H1 (cell line): ENCODE results near the gene AMOTL2. TPM values are rescaled to one million over a fixed set of nuclear protein-coding genes. Genes with fewer than 3 reads are reported as not detected.

ENCODE experiments used
- CTCF ChIA-PET: fragments of 300-600 bp; sonication (Branson Sonifier 250); formaldehyde crosslinking; loops from one replicate; lab custom pipeline; 2021; ENCODE audit not compliant: partially characterized antibody; lab: Charles Lee
- POLR2A ChIA-PET: fragments of 300-600 bp; sonication (Branson Sonifier 250); formaldehyde crosslinking; loops from one replicate; lab custom pipeline; 2021; ENCODE audit warnings: inconsistent platforms; ENCODE audit not compliant: partially characterized antibody; lab: Charles Lee
- DNase-seq, 2 experiments: peaks; one replicate each; pipeline versions ENCODE4 v3.0.0 to v3.0.0-alpha.2; 2010 to 2022; ENCODE audit warnings: low spot score in 2 of 2, low read depth in 1 of 2, mixed read lengths in 1 of 2
- FAIRE-seq: peaks from 2 replicates; lab custom pipeline; 2011; peaks lifted over from hg19 to GRCh38; lab: Jason Lieb, UNC
- H2AFZ ChIP-seq: 2 replicates; pipeline ENCODE4 v1.8.1; 2012; ENCODE audit warnings: low read length, inconsistent platforms
- H2AK5ac ChIP-seq: 2 replicates; pipeline ENCODE4 v1.6.1; 2013; ENCODE audit warnings: low read depth, low read length
- H2BK120ac ChIP-seq: replicated peaks from 2 replicates; pipeline ENCODE3; 2013; ENCODE audit warnings: low read depth, low read length, inconsistent platforms
- H2BK12ac ChIP-seq: 2 replicates; pipeline ENCODE4 v1.6.1; 2013; ENCODE audit warnings: low read depth, low read length
- H2BK15ac ChIP-seq: 2 replicates; pipeline ENCODE4 v1.6.1; 2013; ENCODE audit warnings: low read length
- H2BK20ac ChIP-seq: 2 replicates; pipeline ENCODE4 v1.6.1; 2013; ENCODE audit warnings: low read length
- H2BK5ac ChIP-seq: 2 replicates; pipeline ENCODE4 v1.6.1; 2013; ENCODE audit warnings: low read depth, low read length
- H3K14ac ChIP-seq: 2 replicates; pipeline ENCODE4 v1.6.1; 2013; ENCODE audit warnings: inconsistent platforms; ENCODE audit not compliant: insufficient read length
- H3K18ac ChIP-seq: 2 replicates; pipeline ENCODE4 v1.6.1; 2013; ENCODE audit warnings: low read length; ENCODE audit errors: extremely low read depth
- H3K23ac ChIP-seq: 2 replicates; pipeline ENCODE4 v1.6.1; 2013; ENCODE audit warnings: inconsistent platforms; ENCODE audit not compliant: insufficient read length
- H3K23me2 ChIP-seq: 2 replicates; pipeline ENCODE4 v1.6.1; 2013; ENCODE audit warnings: low read depth, low read length
- H3K27ac ChIP-seq: 2 replicates; pipeline ENCODE4 v1.6.1; 2011; ENCODE audit warnings: low read depth, low read length, inconsistent platforms
- H3K27me3 ChIP-seq, 4 experiments: replicated peaks in 1 of 4; 1 replicate in 1 of 4; 2 replicates in 3 of 4; pipeline versions ENCODE4 v1.6.1 to v1.8.1; 2011 to 2013; ENCODE audit warnings: low read length in 3 of 4, mild to moderate bottlenecking in 3 of 4, inconsistent platforms in 2 of 4, mixed read lengths in 2 of 4, moderate library complexity in 1 of 4; ENCODE audit not compliant: control insufficient read depth in 3 of 4, insufficient read depth in 3 of 4; ENCODE audit errors: extremely low read depth in 1 of 4
- H3K36me3 ChIP-seq, 4 experiments: 2 replicates each; pipeline versions ENCODE4 v1.6.1 to v1.8.1; 2011 to 2013; ENCODE audit warnings: mild to moderate bottlenecking in 4 of 4, low read length in 3 of 4, moderate library complexity in 2 of 4, control low read depth in 1 of 4, inconsistent platforms in 1 of 4; ENCODE audit not compliant: insufficient read depth in 4 of 4, control insufficient read depth in 2 of 4
- H3K4ac ChIP-seq: replicated peaks from 2 replicates; pipeline ENCODE3; 2013; ENCODE audit warnings: low read length, low read depth, mixed read lengths, inconsistent platforms; ENCODE audit not compliant: insufficient read length
- H3K4me1 ChIP-seq, 4 experiments: replicated peaks in 1 of 4; 1 replicate in 1 of 4; 2 replicates in 3 of 4; pipeline versions ENCODE4 v1.6.1 to v1.8.1; 2011 to 2013; ENCODE audit warnings: low read length in 3 of 4, inconsistent platforms in 2 of 4, mixed read lengths in 1 of 4; ENCODE audit not compliant: insufficient read depth in 4 of 4, control insufficient read depth in 3 of 4
- H3K4me2 ChIP-seq, 2 experiments: 2 replicates each; pipeline versions ENCODE4 v1.6.1 to v1.8.1; 2011 to 2013; ENCODE audit warnings: low read depth in 2 of 2, low read length in 2 of 2, control low read depth in 1 of 2, inconsistent platforms in 1 of 2, mild to moderate bottlenecking in 1 of 2; ENCODE audit not compliant: insufficient read depth in 1 of 2
- H3K4me3 ChIP-seq, 4 experiments: fragments of 200-600, 300-600 bp in 1 of 4; sonication (generic), shearing (Covaris generic), sonication (Bioruptor Twin) in 1 of 4; 2 replicates each; pipeline versions ENCODE4 v1.5.1 to v1.8.1; 2011 to 2016; ENCODE audit warnings: low read length in 4 of 4, low read depth in 3 of 4, control low read depth in 2 of 4, inconsistent platforms in 2 of 4, mild to moderate bottlenecking in 2 of 4, mixed read lengths in 1 of 4, moderate library complexity in 1 of 4; ENCODE audit not compliant: insufficient read depth in 2 of 4; ENCODE audit errors: extremely low read depth in 1 of 4
- H3K56ac ChIP-seq: replicated peaks from 2 replicates; pipeline ENCODE3; 2013; ENCODE audit warnings: low read depth, mild to moderate bottlenecking, mixed read lengths, low read length, inconsistent platforms; ENCODE audit not compliant: insufficient read length
- H3K79me1 ChIP-seq: 2 replicates; pipeline ENCODE4 v1.6.1; 2013; ENCODE audit warnings: low read depth, low read length, control low read depth
- H3K79me2 ChIP-seq, 2 experiments: 2 replicates each; pipeline versions ENCODE4 v1.6.1 to v1.8.1; 2012 to 2013; ENCODE audit warnings: low read length in 2 of 2, mild to moderate bottlenecking in 2 of 2, inconsistent platforms in 1 of 2; ENCODE audit not compliant: insufficient read depth in 2 of 2, control insufficient read depth in 1 of 2
- H3K9ac ChIP-seq, 4 experiments: replicated peaks in 1 of 4; 1 replicate in 1 of 4; 2 replicates in 3 of 4; pipeline versions ENCODE4 v1.6.1 to v1.8.1; 2011 to 2013; ENCODE audit warnings: low read depth in 3 of 4, low read length in 3 of 4, control low read depth in 2 of 4, mild to moderate bottlenecking in 2 of 4, moderate library complexity in 2 of 4, inconsistent platforms in 1 of 4; ENCODE audit errors: extremely low read depth in 1 of 4
- H3K9me3 ChIP-seq, 2 experiments: 2 replicates each; pipeline versions ENCODE4 v1.6.1 to v1.8.1; 2012 to 2013; ENCODE audit warnings: mild to moderate bottlenecking in 2 of 2, moderate library complexity in 2 of 2, control low read depth in 1 of 2, inconsistent platforms in 1 of 2, low read depth in 1 of 2, low read length in 1 of 2, mixed read lengths in 1 of 2; ENCODE audit not compliant: insufficient read depth in 2 of 2
- H4K20me1 ChIP-seq, 2 experiments: replicated peaks in 1 of 2; 2 replicates each; pipeline versions ENCODE3 to v1.8.1; 2011 to 2013; ENCODE audit warnings: inconsistent platforms in 2 of 2, low read length in 2 of 2, mild to moderate bottlenecking in 1 of 2; ENCODE audit not compliant: insufficient read depth in 2 of 2, control insufficient read depth in 1 of 2
- H4K5ac ChIP-seq: 2 replicates; pipeline ENCODE4 v1.6.1; 2013; ENCODE audit warnings: low read length, low read depth, mixed read lengths, inconsistent platforms; ENCODE audit not compliant: insufficient read length
- H4K8ac ChIP-seq: 2 replicates; pipeline ENCODE4 v1.8.0; 2013; ENCODE audit warnings: mild to moderate bottlenecking, moderate library complexity, low read length, inconsistent platforms; ENCODE audit not compliant: insufficient read depth; ENCODE audit errors: extremely low read depth
- H4K91ac ChIP-seq: replicated peaks from 2 replicates; pipeline ENCODE3; 2013; ENCODE audit warnings: low read length, mixed read lengths, inconsistent platforms; ENCODE audit not compliant: insufficient read length
- GTF2F1 ChIP-seq: IDR thresholded peaks from 2 replicates; pipeline ENCODE4 v1.6.1; 2012; ENCODE audit warnings: low read depth, low read length, improper control_type of control experiment, borderline replicate concordance
- JUN ChIP-seq: IDR thresholded peaks from 2 replicates; pipeline ENCODE4 v1.6.1; 2011; ENCODE audit warnings: low read depth, mild to moderate bottlenecking, improper control_type of control experiment, low read length
- PHF8 ChIP-seq: fragments of 200-600 bp; sonication (generic); conservative IDR thresholded peaks from 2 replicates; pipeline ENCODE4 v1.7.1; 2012; ENCODE audit warnings: low read depth, mild to moderate bottlenecking, inconsistent platforms, low read length, moderate library complexity
- SIN3A ChIP-seq, 2 experiments: IDR thresholded peaks in 1 of 2; conservative IDR thresholded peaks in 1 of 2; 2 replicates each; pipeline ENCODE4 v1.6.1; 2011 to 2012; ENCODE audit warnings: low read length in 2 of 2, improper control_type of control experiment in 1 of 2, low read depth in 1 of 2, mild to moderate bottlenecking in 1 of 2
- SP4 ChIP-seq: IDR thresholded peaks from 2 replicates; pipeline ENCODE4 v1.6.1; 2012; ENCODE audit warnings: low read length, inconsistent platforms
- TEAD4 ChIP-seq: IDR thresholded peaks from 2 replicates; pipeline ENCODE4 v1.6.1; 2012; ENCODE audit warnings: low read depth, low read length, inconsistent platforms, mixed read lengths
- WGBS, 2 experiments: shearing (Covaris generic) in 1 of 2; methylation state at CpG; one replicate each; pipeline versions ENCODE4 v1.1.6 to v1.1.7; 2013 to 2015; ENCODE audit warnings: low lambda C conversion rate in 2 of 2, mixed read lengths in 2 of 2, inconsistent platforms in 1 of 2, low coverage in 1 of 2, missing lambda C conversion rate in 1 of 2; ENCODE audit not compliant: insufficient replicate concordance in 2 of 2, insufficient coverage in 1 of 2, insufficient read length in 1 of 2; ENCODE audit errors: extremely low coverage in 1 of 2, missing lambda C conversion rate in 1 of 2; 5-methylcytosine and 5-hydroxymethylcytosine counted together
- polyA plus RNA-seq, 7 experiments: library from polyadenylated mRNA; depleted of rRNA in 3 of 7; stranded (reverse) in 5 of 7; unstranded in 2 of 7; fragments of >200 nt in 5 of 7; fragments of 200-250 nt in 2 of 7; gene quantifications; 1 replicate in 5 of 7; 2 replicates in 1 of 7; 4 replicates in 1 of 7; pipeline versions ENCODE4 v1.2.1 to v1.2.3, GENCODE V29; 2011 to 2013; ENCODE audit warnings: missing spikeins in 2 of 7, mixed read lengths in 2 of 7
- total RNA-seq: library from RNA; stranded (reverse); fragmentation: NEBNext Ultra II Directional; extraction: Animal tissue kit (Norgen Biotek cat#: 25700); gene quantifications from 2 replicates; pipeline ENCODE4 v1.2.1, GENCODE V29; 2021
- TF ChIP-seq, protein P1 (sequence below): IDR thresholded peaks from 2 replicates; pipeline ENCODE4 v1.6.1; 2012; ENCODE audit warnings: inconsistent platforms
- TF ChIP-seq, protein P2 (sequence below): IDR thresholded peaks from 2 replicates; pipeline ENCODE4 v1.6.1; 2012; ENCODE audit warnings: low read length, inconsistent platforms
- TF ChIP-seq, protein P3 (sequence below): IDR thresholded peaks from 2 replicates; pipeline ENCODE4 v1.6.1; 2011; ENCODE audit warnings: low read depth, mild to moderate bottlenecking, low read length; ENCODE audit not compliant: insufficient read depth

The AMOTL2 gene
- total and polyA plus RNA-seq, 2 of the 8 experiments (the other 6 are each of a cell fraction or from before 2014, with no cell fraction given): 19.0 to 63.7 TPM

DNA sequence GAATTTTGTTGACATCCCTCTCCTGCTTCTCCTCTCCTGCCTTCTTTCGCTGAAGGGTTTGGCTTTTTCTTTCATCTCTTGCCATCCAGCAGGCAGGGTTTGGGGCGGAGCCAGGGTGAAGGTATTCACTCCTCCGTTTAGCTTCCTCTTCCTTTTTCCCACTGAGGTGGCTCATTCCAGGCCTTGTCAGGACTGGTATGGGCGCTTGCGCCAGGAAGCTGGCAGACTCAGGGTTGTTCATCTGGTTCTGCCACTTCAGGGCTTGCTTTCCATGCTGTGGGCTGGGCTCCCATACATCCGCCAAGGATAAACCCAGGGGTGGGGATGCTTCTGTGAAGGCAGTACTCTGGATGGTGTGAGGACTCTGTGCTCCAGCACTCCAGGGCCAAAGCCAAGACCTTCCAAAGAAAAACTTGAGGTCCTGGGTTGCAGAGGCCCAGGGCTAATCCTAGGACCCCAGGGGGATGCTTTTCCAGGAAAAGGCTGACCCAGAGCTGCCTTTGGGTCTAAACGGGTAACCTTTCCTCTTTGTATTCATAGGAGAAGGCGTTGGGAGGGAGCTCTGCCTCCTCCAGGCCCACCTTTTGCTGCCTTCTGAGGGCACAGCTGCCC lies 7.7 kb upstream of the AMOTL2 start:
- POLR2A ChIA-PET: interaction anchor here (1.0 to 45.2 kb wide), 8 partner anchors 9 to 76 kb away, joined by 3 to 1731 read pairs (median 6); no protein-coding TSS in a partner anchor
- H3K79me1 ChIP-seq: no peaks in the 10 kb centered on the region
- no peak overlapping the region for H2BK5ac ChIP-seq
- DNase-seq (no peak), FAIRE-seq (peak; percentile 52)
- H2BK120ac ChIP-seq: no peak overlapping the region
- no peak overlapping the region for H3K9ac ChIP-seq
- H3K9me3 ChIP-seq: no peaks in the 10 kb centered on the region
- peaks cover 5 to 14% (median 12%) of the 10 kb centered on the region in 4 experiments; a peak in 6 of 7 replicates for H3K4me1 ChIP-seq
- H4K91ac ChIP-seq: no peak overlapping the region
- peak overlapping the region; percentile 62 for H2BK12ac ChIP-seq
- peak overlapping the region in 1 of 2 experiments; percentile 33; a peak in 1 of 4 replicates for H3K4me2 ChIP-seq
- peaks cover 1 to 18% (median 8%) of the 10 kb centered on the region in 4 experiments for H3K27me3 ChIP-seq
- no peaks in the 10 kb centered on the region for H4K20me1 ChIP-seq
- H3K4ac ChIP-seq: no peak overlapping the region
- no peak overlapping the region for H3K23ac ChIP-seq
- H2AFZ ChIP-seq: 0 out of 2 replicates have a peak overlapping the region, but pooled peaks have one; percentile 66
- no peak overlapping the region for H3K18ac ChIP-seq
- H3K23me2 ChIP-seq: no peaks in the 10 kb centered on the region
- no peak overlapping the region for H4K8ac ChIP-seq
- WGBS, 2 experiments: 63% methylated on average over 8 of the region's 8 CpGs; no CpG with 5 or more reads in 1 of the 2 experiments
- CTCF ChIA-PET: interaction anchor here (0.6 to 14.7 kb wide), 7 partner anchors 13 to 1625 kb away, joined by 3 to 144 read pairs (median 4); no protein-coding TSS in a partner anchor
- H3K79me2 ChIP-seq: no peaks in the 10 kb centered on the region
- H3K4me3 ChIP-seq: no peak overlapping the region
- no peak overlapping the region for H2AK5ac ChIP-seq
- H3K14ac ChIP-seq: no peak overlapping the region
- H3K56ac ChIP-seq: no peak overlapping the region
- H4K5ac ChIP-seq: no peak overlapping the region
- no peaks in the 10 kb centered on the region for H3K36me3 ChIP-seq
- H2BK15ac ChIP-seq: no peak overlapping the region
- H3K27ac ChIP-seq: no peak overlapping the region
- H2BK20ac ChIP-seq: no peak overlapping the region; the same call in 1 of the 2 replicates
- TF ChIP-seq, protein P1, sequence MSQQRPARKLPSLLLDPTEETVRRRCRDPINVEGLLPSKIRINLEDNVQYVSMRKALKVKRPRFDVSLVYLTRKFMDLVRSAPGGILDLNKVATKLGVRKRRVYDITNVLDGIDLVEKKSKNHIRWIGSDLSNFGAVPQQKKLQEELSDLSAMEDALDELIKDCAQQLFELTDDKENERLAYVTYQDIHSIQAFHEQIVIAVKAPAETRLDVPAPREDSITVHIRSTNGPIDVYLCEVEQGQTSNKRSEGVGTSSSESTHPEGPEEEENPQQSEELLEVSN: no peak
- no peak for TF ChIP-seq PHF8
- no peak for TF ChIP-seq SIN3A (conservative IDR thresholded peaks at IDR 0.05 in 1 of 2, IDR thresholded peaks at IDR 0.05 in 1 of 2; ENCODE audit: low read depth in 1 of 2, low read length in 2 of 2)
- TF ChIP-seq, protein P2, sequence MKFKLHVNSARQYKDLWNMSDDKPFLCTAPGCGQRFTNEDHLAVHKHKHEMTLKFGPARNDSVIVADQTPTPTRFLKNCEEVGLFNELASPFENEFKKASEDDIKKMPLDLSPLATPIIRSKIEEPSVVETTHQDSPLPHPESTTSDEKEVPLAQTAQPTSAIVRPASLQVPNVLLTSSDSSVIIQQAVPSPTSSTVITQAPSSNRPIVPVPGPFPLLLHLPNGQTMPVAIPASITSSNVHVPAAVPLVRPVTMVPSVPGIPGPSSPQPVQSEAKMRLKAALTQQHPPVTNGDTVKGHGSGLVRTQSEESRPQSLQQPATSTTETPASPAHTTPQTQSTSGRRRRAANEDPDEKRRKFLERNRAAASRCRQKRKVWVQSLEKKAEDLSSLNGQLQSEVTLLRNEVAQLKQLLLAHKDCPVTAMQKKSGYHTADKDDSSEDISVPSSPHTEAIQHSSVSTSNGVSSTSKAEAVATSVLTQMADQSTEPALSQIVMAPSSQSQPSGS: no peak
- no peak for TF ChIP-seq JUN
- no peak for TF ChIP-seq GTF2F1
- no peak for TF ChIP-seq SP4
- TF ChIP-seq TEAD4: no peak
- TF ChIP-seq, protein P3, sequence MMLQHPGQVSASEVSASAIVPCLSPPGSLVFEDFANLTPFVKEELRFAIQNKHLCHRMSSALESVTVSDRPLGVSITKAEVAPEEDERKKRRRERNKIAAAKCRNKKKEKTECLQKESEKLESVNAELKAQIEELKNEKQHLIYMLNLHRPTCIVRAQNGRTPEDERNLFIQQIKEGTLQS: no peak
